Ishikawa (cell line): ENCODE results near the gene NCKAP5L.

ENCODE experiments used
- CEBPB ChIP-seq: IDR thresholded peaks from 2 replicates; pipeline ENCODE4 v1.6.1; 2012
- CREB1 ChIP-seq: IDR thresholded peaks from 2 replicates; pipeline ENCODE4 v1.6.1; 2012; ENCODE audit warnings: low read depth
- EP300 ChIP-seq: IDR thresholded peaks from 2 replicates; pipeline ENCODE4 v1.6.1; 2012; ENCODE audit warnings: borderline replicate concordance
- FOXM1 ChIP-seq: IDR thresholded peaks from 2 replicates; pipeline ENCODE4 v1.6.1; 2012; ENCODE audit warnings: low read depth, borderline replicate concordance
- NFIC ChIP-seq: IDR thresholded peaks from 2 replicates; pipeline ENCODE4 v1.6.1; 2012
- RAD21 ChIP-seq: IDR thresholded peaks from 2 replicates; pipeline ENCODE4 v1.6.1; 2012; ENCODE audit warnings: low read depth
- TAF1 ChIP-seq: IDR thresholded peaks from 2 replicates; pipeline ENCODE4 v1.6.1; 2012; ENCODE audit warnings: low read depth, mild to moderate bottlenecking
- TCF12 ChIP-seq: IDR thresholded peaks from 2 replicates; pipeline ENCODE4 v1.6.1; 2012; ENCODE audit warnings: low read depth
- TEAD4 ChIP-seq: IDR thresholded peaks from 2 replicates; pipeline ENCODE4 v1.6.1; 2012
- ZBTB7A ChIP-seq: IDR thresholded peaks from 2 replicates; pipeline ENCODE4 v1.6.1; 2012; ENCODE audit warnings: low read depth
- TF ChIP-seq, protein P1 (sequence below): IDR thresholded peaks from 2 replicates; pipeline ENCODE4 v1.6.1; 2012
- TF ChIP-seq, protein P2 (sequence below): IDR thresholded peaks from 2 replicates; pipeline ENCODE4 v1.6.1; 2012
- TF ChIP-seq, protein P3 (sequence below): IDR thresholded peaks from 2 replicates; pipeline ENCODE4 v1.6.1; 2012; ENCODE audit warnings: low read depth, mild to moderate bottlenecking

DNA sequence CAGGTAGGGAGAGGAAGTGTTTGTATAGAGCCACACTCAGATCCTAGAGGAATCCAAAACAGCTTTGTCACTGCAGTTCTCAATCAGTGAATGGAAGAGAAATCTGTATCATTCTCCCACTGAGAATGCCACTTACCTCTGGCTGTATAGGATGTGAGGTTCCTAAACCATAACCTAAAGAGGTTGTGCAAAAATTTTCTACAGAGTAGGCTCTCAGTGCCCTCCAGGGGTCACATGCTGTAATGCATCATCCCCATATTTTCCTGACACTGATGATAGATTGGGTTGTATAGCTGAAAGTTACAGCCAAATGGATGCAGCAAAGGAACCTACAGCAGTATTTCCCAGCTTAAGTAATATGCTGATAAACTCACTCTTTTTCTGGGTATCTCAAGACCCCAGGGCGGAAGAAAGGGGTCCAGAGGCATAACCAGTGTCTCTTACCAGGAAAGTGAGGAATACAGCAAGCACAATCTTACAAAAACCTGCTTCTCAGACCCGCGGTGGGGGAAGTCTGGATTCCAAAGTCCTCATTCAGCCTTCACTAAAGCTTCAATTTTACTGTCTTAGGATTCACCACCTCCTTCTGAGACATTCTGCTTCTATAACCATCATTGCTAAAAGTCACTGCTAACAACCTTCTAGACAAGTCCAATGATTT is 10.9 kb upstream of the NCKAP5L start:
- TF ChIP-seq, protein P1, sequence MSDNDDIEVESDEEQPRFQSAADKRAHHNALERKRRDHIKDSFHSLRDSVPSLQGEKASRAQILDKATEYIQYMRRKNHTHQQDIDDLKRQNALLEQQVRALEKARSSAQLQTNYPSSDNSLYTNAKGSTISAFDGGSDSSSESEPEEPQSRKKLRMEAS, result no peak
- no peak for TF ChIP-seq EP300
- no peak for TF ChIP-seq TCF12
- TF ChIP-seq CREB1, result no peak
- TF ChIP-seq, protein P2, sequence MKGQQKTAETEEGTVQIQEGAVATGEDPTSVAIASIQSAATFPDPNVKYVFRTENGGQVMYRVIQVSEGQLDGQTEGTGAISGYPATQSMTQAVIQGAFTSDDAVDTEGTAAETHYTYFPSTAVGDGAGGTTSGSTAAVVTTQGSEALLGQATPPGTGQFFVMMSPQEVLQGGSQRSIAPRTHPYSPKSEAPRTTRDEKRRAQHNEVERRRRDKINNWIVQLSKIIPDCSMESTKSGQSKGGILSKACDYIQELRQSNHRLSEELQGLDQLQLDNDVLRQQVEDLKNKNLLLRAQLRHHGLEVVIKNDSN, result 0 out of 2 replicates have a peak, but pooled peaks have one; percentile 12
- TF ChIP-seq TAF1, result no peak
- no peak for TF ChIP-seq NFIC
- TF ChIP-seq, protein P3, sequence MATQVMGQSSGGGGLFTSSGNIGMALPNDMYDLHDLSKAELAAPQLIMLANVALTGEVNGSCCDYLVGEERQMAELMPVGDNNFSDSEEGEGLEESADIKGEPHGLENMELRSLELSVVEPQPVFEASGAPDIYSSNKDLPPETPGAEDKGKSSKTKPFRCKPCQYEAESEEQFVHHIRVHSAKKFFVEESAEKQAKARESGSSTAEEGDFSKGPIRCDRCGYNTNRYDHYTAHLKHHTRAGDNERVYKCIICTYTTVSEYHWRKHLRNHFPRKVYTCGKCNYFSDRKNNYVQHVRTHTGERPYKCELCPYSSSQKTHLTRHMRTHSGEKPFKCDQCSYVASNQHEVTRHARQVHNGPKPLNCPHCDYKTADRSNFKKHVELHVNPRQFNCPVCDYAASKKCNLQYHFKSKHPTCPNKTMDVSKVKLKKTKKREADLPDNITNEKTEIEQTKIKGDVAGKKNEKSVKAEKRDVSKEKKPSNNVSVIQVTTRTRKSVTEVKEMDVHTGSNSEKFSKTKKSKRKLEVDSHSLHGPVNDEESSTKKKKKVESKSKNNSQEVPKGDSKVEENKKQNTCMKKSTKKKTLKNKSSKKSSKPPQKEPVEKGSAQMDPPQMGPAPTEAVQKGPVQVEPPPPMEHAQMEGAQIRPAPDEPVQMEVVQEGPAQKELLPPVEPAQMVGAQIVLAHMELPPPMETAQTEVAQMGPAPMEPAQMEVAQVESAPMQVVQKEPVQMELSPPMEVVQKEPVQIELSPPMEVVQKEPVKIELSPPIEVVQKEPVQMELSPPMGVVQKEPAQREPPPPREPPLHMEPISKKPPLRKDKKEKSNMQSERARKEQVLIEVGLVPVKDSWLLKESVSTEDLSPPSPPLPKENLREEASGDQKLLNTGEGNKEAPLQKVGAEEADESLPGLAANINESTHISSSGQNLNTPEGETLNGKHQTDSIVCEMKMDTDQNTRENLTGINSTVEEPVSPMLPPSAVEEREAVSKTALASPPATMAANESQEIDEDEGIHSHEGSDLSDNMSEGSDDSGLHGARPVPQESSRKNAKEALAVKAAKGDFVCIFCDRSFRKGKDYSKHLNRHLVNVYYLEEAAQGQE, result no peak
- TF ChIP-seq ZBTB7A, result no peak
- TF ChIP-seq TEAD4, result no peak
- peak; percentile 86 for TF ChIP-seq RAD21
- TF ChIP-seq FOXM1, result no peak
- no peak for TF ChIP-seq CEBPB
